Measurements from ENCODE around the gene RYR2.

RYR2 gene

DNA sequence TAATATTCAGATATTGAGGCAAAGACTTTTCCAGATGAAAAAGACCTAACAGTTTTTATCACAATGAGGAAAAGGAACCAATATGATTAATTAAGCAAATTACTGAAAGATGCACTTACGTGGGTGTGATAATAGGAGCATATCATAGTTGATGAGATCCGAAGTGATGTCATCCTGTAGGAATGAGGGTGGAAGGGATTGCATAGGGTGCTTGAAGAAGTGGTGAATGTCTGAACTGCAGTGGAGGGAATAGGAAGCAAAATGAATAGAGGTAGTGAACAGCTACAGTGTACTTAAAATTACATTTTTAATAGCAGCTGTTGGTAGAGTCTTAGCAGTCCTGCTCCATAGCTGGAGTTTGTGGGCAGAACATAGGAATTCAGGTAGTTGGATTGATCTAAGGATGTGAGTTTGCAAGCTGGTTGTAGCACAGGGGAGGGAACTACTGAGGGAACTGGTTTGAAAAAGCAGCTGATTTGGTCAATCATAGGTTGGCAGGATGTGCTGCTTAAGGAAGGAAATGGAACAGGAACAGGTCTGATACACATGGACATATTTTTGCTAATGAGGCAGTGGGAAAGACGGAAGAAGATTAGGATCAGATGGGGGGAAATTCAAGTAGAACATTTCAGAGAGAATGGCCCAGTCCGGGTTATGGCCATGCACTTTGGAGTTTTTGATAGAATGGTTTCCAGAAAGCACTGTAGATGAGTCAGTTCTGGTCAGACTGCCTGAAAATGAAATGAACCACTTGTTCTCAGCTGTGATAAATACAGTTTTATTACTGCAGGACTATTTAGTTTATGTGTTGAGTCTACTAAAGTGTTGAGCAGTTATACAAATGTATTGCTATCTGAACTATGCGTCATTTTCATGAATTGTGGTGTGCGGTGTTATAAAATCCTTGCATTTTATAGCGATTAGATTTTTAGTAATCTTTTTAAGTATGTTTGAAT lies 155.8 kb downstream of the RYR2 start:
- TF ChIP-seq, protein P1, sequence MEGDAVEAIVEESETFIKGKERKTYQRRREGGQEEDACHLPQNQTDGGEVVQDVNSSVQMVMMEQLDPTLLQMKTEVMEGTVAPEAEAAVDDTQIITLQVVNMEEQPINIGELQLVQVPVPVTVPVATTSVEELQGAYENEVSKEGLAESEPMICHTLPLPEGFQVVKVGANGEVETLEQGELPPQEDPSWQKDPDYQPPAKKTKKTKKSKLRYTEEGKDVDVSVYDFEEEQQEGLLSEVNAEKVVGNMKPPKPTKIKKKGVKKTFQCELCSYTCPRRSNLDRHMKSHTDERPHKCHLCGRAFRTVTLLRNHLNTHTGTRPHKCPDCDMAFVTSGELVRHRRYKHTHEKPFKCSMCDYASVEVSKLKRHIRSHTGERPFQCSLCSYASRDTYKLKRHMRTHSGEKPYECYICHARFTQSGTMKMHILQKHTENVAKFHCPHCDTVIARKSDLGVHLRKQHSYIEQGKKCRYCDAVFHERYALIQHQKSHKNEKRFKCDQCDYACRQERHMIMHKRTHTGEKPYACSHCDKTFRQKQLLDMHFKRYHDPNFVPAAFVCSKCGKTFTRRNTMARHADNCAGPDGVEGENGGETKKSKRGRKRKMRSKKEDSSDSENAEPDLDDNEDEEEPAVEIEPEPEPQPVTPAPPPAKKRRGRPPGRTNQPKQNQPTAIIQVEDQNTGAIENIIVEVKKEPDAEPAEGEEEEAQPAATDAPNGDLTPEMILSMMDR (IDR thresholded peaks at IDR 0.05; ENCODE audit: borderline replicate concordance, control extremely low read depth, extremely low read depth, insufficient read depth, missing control alignments) = no peak
- in situ Hi-C loops (cut with MboI; ENCODE audit: low sequenced_read_pairs, unreplicated experiment) = no loop called here
- no peak for DNase-seq (ENCODE audit: low spot score)

DNA sequence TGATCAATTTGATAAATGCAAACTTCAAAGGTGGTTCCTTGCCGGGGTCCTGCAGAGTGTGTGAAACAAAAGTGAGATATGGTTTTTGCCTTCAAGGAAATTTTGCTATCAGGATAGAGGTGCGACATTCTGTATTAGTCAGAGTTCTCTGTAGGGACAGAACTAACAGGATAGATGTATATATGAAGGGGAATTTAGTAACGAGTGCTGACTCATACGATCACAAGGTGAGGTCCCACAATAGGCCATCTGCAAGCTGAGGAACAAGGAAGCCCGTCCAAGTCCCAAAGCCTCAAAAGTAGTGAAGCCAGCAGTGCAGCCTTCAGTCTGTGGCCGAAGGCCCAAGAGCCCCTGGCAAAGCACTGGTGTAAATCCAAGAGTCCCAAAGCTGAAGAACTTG lies 157.0 kb downstream of the RYR2 start:
- TF ChIP-seq, protein P1 (IDR thresholded peaks at IDR 0.05; ENCODE audit: borderline replicate concordance, control extremely low read depth, extremely low read depth, insufficient read depth, missing control alignments) = no peak
- in situ Hi-C loops (cut with MboI; ENCODE audit: low sequenced_read_pairs, unreplicated experiment) = no loop called here
- DNase-seq (ENCODE audit: low spot score) = no peak

DNA sequence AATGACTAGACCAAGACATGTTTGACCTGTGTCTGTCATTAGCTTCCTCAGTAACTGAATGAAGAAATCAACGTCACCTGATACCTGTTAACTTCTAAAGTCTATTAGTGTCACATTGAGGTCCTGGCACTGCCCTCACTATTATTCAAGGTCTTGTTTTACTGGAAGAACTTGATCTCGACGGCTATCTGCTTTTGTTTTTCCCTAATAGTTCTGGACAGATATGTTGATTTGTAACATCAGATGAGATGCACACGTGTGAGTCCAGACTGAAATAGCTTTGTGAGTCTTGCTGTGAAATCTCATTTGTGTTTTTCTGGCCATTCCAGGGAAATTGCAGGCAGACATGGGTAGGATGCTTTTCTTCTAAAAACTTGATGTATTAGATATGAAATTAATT lies 159.2 kb downstream of the RYR2 start:
- in situ Hi-C loops (cut with MboI; ENCODE audit: low sequenced_read_pairs, unreplicated experiment) = no loop called here
- DNase-seq (ENCODE audit: low spot score) = no peak

DNA sequence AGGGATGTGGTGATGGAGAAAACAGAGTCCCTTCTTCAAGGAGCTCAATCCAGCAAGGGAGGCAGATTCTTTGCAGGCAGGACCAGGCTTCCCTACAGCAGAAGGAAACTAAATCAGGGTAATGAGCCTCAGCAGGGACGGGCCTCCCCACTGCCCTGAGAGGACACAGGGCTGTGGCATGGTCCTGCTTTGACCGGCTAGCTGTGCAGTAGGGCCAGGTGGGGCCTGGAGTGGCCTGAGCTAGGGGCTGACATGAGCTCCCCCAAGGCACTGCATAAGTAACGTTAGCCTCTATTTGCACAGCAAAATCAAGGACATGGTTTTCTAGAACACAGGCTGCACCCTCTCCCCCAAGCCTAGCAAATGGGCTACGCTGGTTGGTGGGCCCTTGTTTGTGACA lies 162.9 kb downstream of the RYR2 start:
- DNase-seq (ENCODE audit: low spot score) = no peak
- in situ Hi-C loops (cut with MboI; ENCODE audit: low sequenced_read_pairs, unreplicated experiment) = no loop called here
- TF ChIP-seq, protein P1 (IDR thresholded peaks at IDR 0.05; ENCODE audit: borderline replicate concordance, control extremely low read depth, extremely low read depth, insufficient read depth, missing control alignments) = no peak

More for the DNA sequence above, 159.2 kb downstream of the RYR2 start:
- TF ChIP-seq, protein P1 (IDR thresholded peaks at IDR 0.05; ENCODE audit: borderline replicate concordance, control extremely low read depth, extremely low read depth, insufficient read depth, missing control alignments) = no peak

DNA sequence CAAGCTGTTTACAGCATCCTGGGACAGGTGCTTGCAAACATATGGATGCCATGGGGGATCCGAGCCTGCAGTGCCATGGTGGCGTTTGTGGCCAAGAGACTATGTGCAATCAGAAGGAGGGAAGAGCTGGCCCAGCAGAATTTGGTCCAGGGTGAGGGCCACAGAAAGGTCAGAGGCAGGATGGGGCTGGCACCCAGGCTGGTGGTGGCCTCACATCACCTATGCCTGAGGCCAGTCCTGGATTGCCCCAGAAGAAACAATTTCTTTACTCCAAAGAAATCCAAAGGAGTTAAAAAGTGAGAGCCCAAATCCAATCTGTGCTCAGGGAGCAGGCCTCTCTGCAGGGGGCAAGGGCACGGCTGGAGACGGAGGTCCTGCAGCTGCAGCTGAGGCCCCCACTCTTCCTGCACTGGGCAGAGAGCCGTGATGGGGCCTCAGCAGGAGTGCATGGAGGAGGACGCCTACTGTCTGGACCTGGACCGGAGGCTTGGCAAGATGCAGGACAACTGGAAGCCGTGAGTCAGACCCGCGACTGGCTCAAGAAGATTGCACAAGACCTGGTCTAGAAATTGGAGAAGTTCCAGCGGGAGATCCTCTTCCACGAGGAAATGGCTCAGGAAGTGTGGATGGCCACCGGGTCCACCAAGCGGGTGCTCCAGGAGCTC lies 163.5 kb downstream of the RYR2 start:
- DNase-seq (ENCODE audit: low spot score) = no peak
- TF ChIP-seq, protein P1 (IDR thresholded peaks at IDR 0.05; ENCODE audit: borderline replicate concordance, control extremely low read depth, extremely low read depth, insufficient read depth, missing control alignments) = no peak
- in situ Hi-C loops (cut with MboI; ENCODE audit: low sequenced_read_pairs, unreplicated experiment) = no loop called here

DNA sequence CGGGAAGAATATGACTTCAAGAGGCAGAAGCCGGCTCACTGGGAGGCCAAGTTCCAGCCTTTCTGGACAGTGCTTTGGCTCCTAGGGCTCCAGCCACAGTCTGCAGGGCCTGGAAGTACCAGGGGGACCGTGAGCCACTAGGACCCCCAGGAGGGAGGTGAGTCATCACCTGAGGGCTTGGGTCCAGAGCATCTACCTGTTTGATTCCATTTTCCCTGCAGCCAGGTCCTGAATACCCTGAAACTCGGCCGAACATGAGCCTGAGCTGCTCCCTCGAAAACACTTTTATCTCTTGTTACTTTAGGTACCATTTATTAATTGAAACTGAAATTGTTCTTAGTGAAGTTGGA lies 164.1 kb downstream of the RYR2 start:
- TF ChIP-seq, protein P1 (IDR thresholded peaks at IDR 0.05; ENCODE audit: borderline replicate concordance, control extremely low read depth, extremely low read depth, insufficient read depth, missing control alignments) = no peak
- in situ Hi-C loops (cut with MboI; ENCODE audit: low sequenced_read_pairs, unreplicated experiment) = no loop called here
- no peak for DNase-seq (ENCODE audit: low spot score)
